HG02840 (cell line): ENCODE measurements around the gene BBS4.
"Not testable (repeated sequence)": the region's sequence is repeated elsewhere in the genome, so short reads cannot be mapped to it uniquely, and the experiment has no call there.

Experiments
- ATAC-seq: cut with Tn5 transposase; IDR thresholded peaks from one replicate; pipeline ENCODE4 v1.9.1; 2021; ENCODE audit warnings: mild to moderate bottlenecking, moderate library complexity, moderate number of reproducible peaks; ENCODE audit not compliant: unreplicated experiment, low FRiP score

Gene BBS4

DNA sequence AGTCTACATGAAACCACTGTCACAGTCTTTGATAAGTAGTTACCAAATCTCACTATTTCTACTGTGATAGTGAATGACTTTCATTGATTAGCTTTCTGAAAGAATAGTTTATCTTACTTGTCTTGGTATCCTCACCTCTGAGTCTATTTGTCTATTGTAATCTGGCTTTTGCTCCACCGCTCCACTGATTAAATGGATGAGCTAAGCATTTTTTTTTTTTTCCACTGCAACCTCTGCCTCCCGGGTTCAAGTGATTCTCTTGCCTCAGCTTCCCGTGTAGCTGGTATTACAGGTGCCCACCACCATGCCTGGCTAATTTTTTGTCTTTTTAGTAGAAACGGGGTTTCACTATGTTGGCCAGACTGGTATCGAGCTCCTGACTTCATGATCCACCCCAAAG lies 12.9 kb downstream of the BBS4 start:
- no peak for ATAC-seq

- ATAC-seq = no peak
Observed at GRCh38 chr15:72700076-72700475, 14.1 kb downstream of the BBS4 start.

DNA sequence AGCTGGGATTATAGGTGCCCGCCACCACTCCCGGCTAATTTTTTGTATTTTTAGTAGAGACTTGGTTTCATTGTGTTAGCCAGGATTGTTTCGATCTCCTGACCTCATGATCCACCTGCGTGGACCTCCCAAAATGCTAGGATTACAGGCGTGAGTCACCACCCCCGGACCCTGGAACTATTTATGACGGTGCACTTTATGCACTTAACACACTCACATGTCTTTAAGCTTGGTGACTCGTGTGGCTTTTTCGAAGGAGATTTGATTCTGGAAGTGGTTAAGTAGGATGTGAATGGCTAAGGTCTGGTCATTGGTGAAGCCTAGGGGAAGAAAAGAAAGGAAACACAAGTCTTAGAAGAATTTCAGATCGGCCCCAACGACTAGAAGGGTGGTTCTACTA lies 20.3 kb downstream of the BBS4 start:
- no peak for ATAC-seq

DNA sequence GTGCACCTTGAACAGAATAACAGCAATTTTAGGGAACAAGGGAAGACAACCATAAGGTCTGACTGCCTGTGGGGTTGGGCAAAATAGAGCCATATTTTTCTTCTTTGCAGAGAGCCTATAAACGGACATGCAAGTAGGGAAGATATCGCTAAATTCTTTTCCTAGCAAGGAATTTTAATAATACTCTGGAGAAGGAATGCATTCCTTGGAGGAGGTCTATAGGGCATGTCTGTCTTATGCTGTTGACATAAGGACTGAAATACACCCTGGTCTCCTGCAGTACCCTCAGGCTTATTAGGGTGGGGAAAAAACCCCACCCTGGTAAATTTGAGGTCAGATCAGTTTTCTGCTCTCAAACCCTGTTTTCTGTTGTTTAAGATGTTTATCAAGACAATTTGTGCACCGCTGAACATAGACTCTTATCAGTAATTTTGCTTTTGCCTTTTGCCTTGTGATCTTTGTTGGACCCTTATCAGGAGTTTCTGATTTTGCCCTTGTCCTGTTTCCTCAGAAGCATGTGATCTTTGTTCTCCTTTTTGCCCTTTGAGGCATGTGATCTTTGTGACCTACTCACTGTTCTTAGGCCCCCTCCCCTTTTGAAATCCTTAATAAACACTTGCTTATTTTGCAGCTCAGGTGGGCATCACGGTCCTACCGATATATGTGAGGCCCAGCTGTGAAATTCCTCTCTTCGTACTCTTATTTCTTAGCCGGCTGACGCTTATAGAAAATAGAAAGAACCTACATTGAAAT lies 22.7 kb downstream of the BBS4 start:
- ATAC-seq = not testable (repeated sequence)

- ATAC-seq = no peak
Observed at GRCh38 chr15:72722071-72722696, 36.2 kb downstream of the BBS4 start.

- no peak for ATAC-seq
Observed at GRCh38 chr15:72724028-72724427, 38.0 kb downstream of the BBS4 start.

GRCh38 chr15:72725446-72725845 lies 39.4 kb downstream of the BBS4 start:
- no peak for ATAC-seq

GRCh38 chr15:72725851-72726250 lies 39.8 kb downstream of the BBS4 start:
- ATAC-seq = not testable (repeated sequence)

DNA sequence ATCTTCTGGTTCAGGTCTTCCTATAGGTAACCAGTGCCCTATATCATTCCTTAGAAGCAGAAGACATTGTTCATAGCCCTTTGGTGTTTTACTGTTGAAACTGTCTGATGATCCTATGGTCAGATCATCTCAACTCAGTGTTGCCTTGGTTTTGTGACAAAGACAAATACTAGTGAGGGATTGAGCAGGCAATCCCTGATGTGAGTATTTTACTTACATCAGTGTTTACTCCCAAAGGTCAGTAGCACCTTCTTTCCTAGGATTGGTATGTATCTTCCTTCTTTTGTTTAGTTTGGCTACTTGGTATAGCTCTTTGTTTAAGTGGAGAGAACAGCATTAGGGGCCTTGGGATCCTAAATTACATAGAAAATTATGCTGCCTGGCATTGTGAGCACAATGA lies 41.1 kb downstream of the BBS4 start:
- ATAC-seq = no peak

DNA sequence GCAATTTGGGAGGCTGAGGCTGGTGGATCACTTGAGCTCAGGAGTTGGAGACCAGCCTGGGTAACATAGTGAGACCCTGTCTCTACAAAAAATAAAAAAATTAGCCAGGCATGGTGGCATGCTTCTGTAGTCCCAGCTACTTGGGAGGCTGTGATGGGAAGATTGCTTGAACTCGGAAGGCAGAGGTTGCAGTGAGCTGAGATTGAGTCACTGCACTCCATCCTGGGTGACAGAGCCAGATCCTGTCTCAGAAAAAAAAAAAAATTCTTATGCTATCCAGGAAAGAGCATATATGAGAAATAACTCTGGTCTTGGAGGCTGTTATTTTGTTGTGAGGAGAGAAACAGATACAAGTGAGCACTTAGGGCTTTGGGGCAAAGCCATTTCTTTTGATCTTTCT lies 42.2 kb downstream of the BBS4 start:
- not testable (repeated sequence) for ATAC-seq

- ATAC-seq = no peak
Observed at GRCh38 chr15:72728821-72729220, 42.8 kb downstream of the BBS4 start.

DNA sequence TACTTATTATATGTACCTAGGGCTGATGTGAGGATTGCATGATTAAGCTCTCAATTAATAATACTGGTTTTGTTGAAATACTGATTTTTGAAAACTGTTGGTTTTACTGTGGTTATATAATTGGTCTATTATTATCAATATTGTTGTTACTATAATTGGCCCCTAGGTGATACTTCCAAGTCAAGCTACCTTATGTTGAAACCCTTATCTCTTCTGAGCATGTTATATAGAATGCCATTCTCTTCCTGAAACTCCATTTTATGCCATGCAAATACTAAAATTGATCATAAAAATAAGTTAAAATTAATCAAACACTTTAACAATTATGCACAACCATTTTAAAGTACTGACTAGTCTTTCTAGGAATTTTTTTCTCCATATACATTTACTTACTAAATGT lies 46.1 kb downstream of the BBS4 start:
- ATAC-seq = no peak

GRCh38 chr15:72732516-72732915 lies 46.5 kb downstream of the BBS4 start:
- ATAC-seq = no peak

- no peak for ATAC-seq
Observed at GRCh38 chr15:72733941-72734738, 48.1 kb downstream of the BBS4 start.

- ATAC-seq = no peak
Observed at GRCh38 chr15:72735111-72735510, 49.1 kb downstream of the BBS4 start.

- no peak for ATAC-seq
Observed at GRCh38 chr15:72737061-72737460, 51.1 kb downstream of the BBS4 start.

DNA sequence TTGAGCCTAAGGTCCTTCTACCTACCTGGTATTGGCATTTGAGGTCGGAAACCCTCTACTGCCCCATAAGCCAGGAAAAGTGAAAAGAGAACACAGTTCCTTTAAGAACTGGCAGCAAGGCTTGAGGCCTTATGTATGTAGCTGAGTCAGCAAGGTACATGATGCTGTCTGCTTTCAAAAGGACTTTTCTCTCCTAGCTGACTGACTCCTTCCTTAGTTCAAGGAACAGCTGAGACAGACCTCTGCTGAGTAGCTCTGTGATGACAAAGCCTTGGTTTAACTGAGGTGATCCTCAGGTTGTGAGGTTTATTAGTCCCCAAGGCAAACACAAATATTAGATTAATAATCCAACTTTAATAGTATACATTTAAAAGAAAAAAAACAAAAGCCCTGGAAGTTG lies 51.7 kb downstream of the BBS4 start:
- no peak for ATAC-seq

GRCh38 chr15:72740219-72740618 lies 54.2 kb downstream of the BBS4 start:
- no peak for ATAC-seq

DNA sequence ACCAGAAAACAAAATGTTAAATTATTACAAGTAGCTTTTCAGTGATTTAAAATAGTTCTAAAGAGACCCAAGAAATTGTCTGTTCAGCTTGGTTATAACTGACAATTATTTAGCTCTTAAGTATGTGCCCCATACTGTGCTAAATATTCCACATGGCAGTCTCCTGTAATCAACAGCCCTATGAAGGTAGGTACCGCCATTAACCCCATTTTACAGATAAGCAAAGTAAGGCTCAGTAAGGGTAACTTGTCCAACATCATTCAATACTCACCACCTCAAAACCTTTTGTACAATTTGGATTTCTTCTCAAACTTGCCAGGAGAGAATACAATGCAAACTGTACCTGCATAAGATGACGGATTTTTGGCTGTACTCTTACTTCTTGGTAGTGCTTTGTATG lies 63.7 kb downstream of the BBS4 start:
- no peak for ATAC-seq

DNA sequence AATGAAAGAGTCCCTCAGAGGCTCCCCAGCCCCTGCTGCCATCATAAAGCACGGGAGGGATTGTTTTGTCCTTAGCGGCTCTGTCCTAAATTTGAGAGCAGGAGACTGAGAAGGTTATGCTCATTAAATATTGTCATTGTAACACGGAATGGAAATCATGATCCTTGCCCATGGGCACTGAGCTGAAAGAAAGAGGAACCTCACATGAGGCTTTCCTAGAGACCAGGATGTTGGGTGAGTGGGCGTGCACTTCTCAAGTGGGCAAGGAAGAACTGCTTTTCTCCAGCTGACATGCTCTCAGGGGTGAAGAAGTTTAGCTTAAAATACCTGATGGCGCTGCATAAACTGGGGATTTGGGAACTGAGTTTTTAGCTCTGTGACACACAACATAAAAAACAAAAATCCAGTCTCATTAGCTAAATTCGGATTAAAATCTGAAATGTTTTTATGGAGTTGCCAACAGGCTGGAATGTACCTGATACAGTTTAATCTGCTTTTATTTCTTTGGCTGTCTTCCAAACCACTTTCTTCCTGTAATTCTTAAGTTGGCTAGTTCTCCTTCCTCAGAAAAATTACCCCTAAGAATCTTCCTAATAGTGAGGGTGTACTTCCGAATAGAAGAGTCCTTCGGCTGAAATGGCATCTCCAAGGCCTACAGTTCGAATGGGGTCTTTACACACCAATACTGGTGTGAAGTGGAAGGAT lies 65.9 kb downstream of the BBS4 start:
- ATAC-seq = no peak

DNA sequence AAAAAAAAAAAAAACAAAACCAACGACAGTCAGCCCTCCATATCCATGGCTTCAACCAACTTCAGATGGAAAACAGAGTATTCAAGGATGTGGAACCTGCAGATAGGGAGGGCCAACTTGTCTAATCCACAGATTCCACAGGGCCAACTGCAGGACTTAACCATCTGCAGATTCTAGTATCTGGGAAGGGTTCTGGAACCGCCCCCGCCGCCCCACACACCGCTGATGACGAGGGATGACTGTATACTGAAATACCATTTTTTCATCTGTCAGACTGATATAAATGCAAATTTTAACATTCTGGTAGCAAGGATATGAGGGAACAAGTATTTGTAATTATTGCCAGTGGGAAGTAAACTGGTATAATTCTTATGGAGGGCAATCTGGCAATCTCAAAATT lies 68.1 kb downstream of the BBS4 start:
- ATAC-seq = no peak
